Measurements from ENCODE around the gene CA5B. TPM values are rescaled to one million over a fixed set of nuclear protein-coding genes. Genes with fewer than 3 reads are reported as not detected.

The CA5B gene
- total RNA-seq, 1 donor from 2014 or later, result 11.2 TPM

- peaks cover 7% of the 10 kb centered on the region for H3K36me3 ChIP-seq
- no peaks in the 10 kb centered on the region for H3K27me3 ChIP-seq
- intact Hi-C loops (cut with DNase I), result no loop called here
- no peak overlapping the region for H3K4me3 ChIP-seq
- no peak for ATAC-seq
- TF ChIP-seq CTCF (IDR thresholded peaks at IDR 0.05), result no peak
- H3K9me3 ChIP-seq, result no peaks in the 10 kb centered on the region
- H3K27ac ChIP-seq, result no peak overlapping the region
- no peaks in the 10 kb centered on the region for H3K4me1 ChIP-seq
- no peak for DNase-seq
Measured at GRCh38 chrX:15785176-15785750, 47.2 kb downstream of the CA5B start.

GRCh38 chrX:15786915-15787314 lies 48.8 kb downstream of the CA5B start:
- DNase-seq (no peak), ATAC-seq (peak; percentile 39)
- Histone ChIP-seq H3K4me3 (no peak overlapping the region), H3K4me1 (no peaks in the 10 kb centered on the region), H3K9me3 (no peaks in the 10 kb centered on the region), H3K27ac (no peak overlapping the region), H3K36me3 (peaks cover 7% of the 10 kb centered on the region), H3K27me3 (no peaks in the 10 kb centered on the region)
- intact Hi-C loops (cut with DNase I), result no loop called here
- no peak for TF ChIP-seq CTCF (IDR thresholded peaks at IDR 0.05)

- H3K27ac ChIP-seq, result peak within 1 kb of the TSS; percentile 83
- no peaks in the 10 kb centered on the region for H3K4me1 ChIP-seq
- no peaks in the 10 kb centered on the region for H3K27me3 ChIP-seq
- DNase-seq (peak; percentile 91), ATAC-seq (peak; percentile 97)
- TF ChIP-seq CTCF (IDR thresholded peaks at IDR 0.05), result no peak
- H3K4me3 ChIP-seq, result peak within 1 kb of the TSS; percentile 61
- H3K36me3 ChIP-seq, result no peaks in the 10 kb centered on the region
- no peaks in the 10 kb centered on the region for H3K9me3 ChIP-seq
- intact Hi-C loops (cut with DNase I), result no loop called here
Measured at GRCh38 chrX:15789979-15790768, 52.1 kb downstream of the CA5B start, which contains the start of gene ZRSR2. ZRSR2 (plus strand) TSS chrX:15790484; CDS start chrX:15790496, 12 bp downstream.

GRCh38 chrX:15790769-15791290 lies 52.8 kb downstream of the CA5B start:
- ATAC-seq (peak; percentile 39), DNase-seq (no peak)
- intact Hi-C loops (cut with DNase I), result no loop called here
- no peak for TF ChIP-seq CTCF (IDR thresholded peaks at IDR 0.05)
- no peaks in the 10 kb centered on the region for H3K9me3 ChIP-seq
- H3K27me3 ChIP-seq, result no peaks in the 10 kb centered on the region
- H3K27ac ChIP-seq, result peak overlapping the region; percentile 83
- H3K4me1 ChIP-seq, result no peaks in the 10 kb centered on the region
- H3K4me3 ChIP-seq, result peak overlapping the region; percentile 61
- H3K36me3 ChIP-seq, result no peaks in the 10 kb centered on the region

- no peak for ATAC-seq
- intact Hi-C loops (cut with DNase I), result no loop called here
Measured at GRCh38 chrX:15797707-15798106, 59.6 kb downstream of the CA5B start.

More at GRCh38 chrX:15797707-15798106, 59.6 kb downstream of the CA5B start:
- no peak for DNase-seq
- H3K36me3 ChIP-seq, result peaks cover 20% of the 10 kb centered on the region
- TF ChIP-seq CTCF (IDR thresholded peaks at IDR 0.05), result no peak
- no peaks in the 10 kb centered on the region for H3K4me1 ChIP-seq
- no peak overlapping the region for H3K27ac ChIP-seq
- H3K27me3 ChIP-seq, result no peaks in the 10 kb centered on the region
- H3K9me3 ChIP-seq, result no peaks in the 10 kb centered on the region
- H3K4me3 ChIP-seq, result no peak overlapping the region

Data from upper lobe of right lung (tissue), 1 donor.